Measurements from ENCODE around the gene KCNK10.

DNA sequence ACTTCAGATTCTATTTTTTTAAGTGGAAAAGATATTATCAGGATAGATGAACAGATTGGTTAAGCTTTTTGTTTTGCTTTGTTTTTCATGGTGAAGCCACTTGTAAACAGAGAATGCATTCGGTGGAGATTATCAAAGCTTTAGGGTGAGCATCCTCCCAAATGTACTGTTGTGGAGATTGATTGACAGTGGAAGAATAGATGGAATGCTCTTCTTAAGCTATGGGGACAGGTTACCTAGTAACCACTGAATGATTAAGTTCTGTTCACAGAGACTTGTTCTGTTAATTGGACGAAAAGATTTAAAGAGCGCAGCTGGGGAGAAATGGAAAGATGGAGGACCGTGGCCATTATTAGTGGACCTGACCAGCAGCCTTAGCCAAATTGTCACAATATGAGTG lies 40.6 kb upstream of the KCNK10 start:
- TF ChIP-seq, protein P1, sequence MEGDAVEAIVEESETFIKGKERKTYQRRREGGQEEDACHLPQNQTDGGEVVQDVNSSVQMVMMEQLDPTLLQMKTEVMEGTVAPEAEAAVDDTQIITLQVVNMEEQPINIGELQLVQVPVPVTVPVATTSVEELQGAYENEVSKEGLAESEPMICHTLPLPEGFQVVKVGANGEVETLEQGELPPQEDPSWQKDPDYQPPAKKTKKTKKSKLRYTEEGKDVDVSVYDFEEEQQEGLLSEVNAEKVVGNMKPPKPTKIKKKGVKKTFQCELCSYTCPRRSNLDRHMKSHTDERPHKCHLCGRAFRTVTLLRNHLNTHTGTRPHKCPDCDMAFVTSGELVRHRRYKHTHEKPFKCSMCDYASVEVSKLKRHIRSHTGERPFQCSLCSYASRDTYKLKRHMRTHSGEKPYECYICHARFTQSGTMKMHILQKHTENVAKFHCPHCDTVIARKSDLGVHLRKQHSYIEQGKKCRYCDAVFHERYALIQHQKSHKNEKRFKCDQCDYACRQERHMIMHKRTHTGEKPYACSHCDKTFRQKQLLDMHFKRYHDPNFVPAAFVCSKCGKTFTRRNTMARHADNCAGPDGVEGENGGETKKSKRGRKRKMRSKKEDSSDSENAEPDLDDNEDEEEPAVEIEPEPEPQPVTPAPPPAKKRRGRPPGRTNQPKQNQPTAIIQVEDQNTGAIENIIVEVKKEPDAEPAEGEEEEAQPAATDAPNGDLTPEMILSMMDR (IDR thresholded peaks at IDR 0.05), result no peak
- TF ChIP-seq POLR2A (IDR thresholded peaks at IDR 0.05), result no peak

Measured in ovary (tissue), 3 donors.